ENCODE measurements around the gene OR6P1. TPM values are rescaled to one million over a fixed set of nuclear protein-coding genes. Genes with fewer than 3 reads are reported as not detected.

Gene OR6P1
- total RNA-seq, 2 donors from 2014 or later = not detected

GRCh38 chr1:158552296-158552695 lies 18.1 kb downstream of the OR6P1 start:
- no peak overlapping the region for H3K27ac ChIP-seq
- H3K27me3 ChIP-seq (replicated peaks; ENCODE audit: insufficient read depth) = no peaks in the 10 kb centered on the region
- 74% methylated on average over 1 of the region's 1 CpG for WGBS
- H3K9me3 ChIP-seq = no peaks in the 10 kb centered on the region
- no peak for DNase-seq (ENCODE audit: low spot score)
- H3K36me3 ChIP-seq = no peaks in the 10 kb centered on the region
- intact Hi-C loops (cut with DNase I) = no loop called here
- TF ChIP-seq POLR2A (IDR thresholded peaks at IDR 0.05) (no peak), POLR2AphosphoS5 (IDR thresholded peaks at IDR 0.05) (no peak)
- TF ChIP-seq, protein P1, sequence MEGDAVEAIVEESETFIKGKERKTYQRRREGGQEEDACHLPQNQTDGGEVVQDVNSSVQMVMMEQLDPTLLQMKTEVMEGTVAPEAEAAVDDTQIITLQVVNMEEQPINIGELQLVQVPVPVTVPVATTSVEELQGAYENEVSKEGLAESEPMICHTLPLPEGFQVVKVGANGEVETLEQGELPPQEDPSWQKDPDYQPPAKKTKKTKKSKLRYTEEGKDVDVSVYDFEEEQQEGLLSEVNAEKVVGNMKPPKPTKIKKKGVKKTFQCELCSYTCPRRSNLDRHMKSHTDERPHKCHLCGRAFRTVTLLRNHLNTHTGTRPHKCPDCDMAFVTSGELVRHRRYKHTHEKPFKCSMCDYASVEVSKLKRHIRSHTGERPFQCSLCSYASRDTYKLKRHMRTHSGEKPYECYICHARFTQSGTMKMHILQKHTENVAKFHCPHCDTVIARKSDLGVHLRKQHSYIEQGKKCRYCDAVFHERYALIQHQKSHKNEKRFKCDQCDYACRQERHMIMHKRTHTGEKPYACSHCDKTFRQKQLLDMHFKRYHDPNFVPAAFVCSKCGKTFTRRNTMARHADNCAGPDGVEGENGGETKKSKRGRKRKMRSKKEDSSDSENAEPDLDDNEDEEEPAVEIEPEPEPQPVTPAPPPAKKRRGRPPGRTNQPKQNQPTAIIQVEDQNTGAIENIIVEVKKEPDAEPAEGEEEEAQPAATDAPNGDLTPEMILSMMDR (IDR thresholded peaks at IDR 0.05) = no peak
- no peak overlapping the region for H3K4me3 ChIP-seq
- H3K4me1 ChIP-seq (replicated peaks) = no peaks in the 10 kb centered on the region

DNA sequence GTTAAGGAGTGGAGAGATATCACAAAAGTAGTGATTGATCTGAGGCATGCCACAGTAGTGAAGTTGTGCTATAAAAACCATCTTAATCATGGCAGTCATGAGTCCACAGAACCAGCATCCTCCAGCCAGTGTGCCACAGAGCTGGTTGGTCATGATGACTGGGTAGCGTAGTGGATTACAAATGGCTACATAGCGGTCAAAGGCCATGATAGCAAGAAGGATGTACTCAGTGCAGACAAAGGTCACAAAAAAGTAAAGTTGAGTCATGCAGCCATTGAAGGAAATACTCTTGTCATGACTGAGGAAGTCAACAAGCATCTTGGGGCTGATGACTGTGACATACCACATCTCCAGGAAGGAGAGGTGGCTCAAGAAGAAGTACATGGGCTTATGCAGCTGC lies 22.8 kb downstream of the OR6P1 start:
- H3K27me3 ChIP-seq (replicated peaks; ENCODE audit: insufficient read depth) = no peaks in the 10 kb centered on the region
- no peak overlapping the region for H3K27ac ChIP-seq
- 100% methylated on average over 2 of the region's 2 CpGs for whole genome bisulfite sequencing
- TF ChIP-seq POLR2AphosphoS5 (IDR thresholded peaks at IDR 0.05) (no peak), POLR2A (IDR thresholded peaks at IDR 0.05) (no peak)
- TF ChIP-seq, protein P1 (IDR thresholded peaks at IDR 0.05) = no peak
- H3K36me3 ChIP-seq = no peaks in the 10 kb centered on the region
- no peaks in the 10 kb centered on the region for H3K4me1 ChIP-seq (replicated peaks)
- intact Hi-C loops (cut with DNase I) = no loop called here
- H3K9me3 ChIP-seq = no peaks in the 10 kb centered on the region
- no peak overlapping the region for H3K4me3 ChIP-seq
- no peak for DNase-seq (ENCODE audit: low spot score)

DNA sequence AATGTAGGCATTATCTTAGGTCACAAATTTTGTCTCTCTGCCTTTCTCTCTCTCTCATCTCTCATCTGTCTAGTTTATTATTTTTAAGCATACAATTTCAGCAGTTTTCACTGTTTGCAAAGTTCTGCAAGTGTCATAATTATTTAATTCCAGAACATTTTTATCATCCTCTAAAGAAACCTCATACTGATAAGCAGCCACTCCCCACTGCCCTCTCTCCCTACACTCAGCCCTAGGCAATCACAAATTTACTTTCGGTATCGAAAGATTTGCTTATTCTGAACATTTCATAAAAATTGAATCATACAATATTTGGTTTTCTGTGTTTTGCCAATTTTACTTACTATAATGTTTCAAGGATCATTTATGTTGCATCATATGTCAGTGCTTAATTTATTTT lies 32.8 kb downstream of the OR6P1 start:
- WGBS = 93% methylated on average over 2 of the region's 2 CpGs
- Histone ChIP-seq H3K27me3 (replicated peaks; ENCODE audit: insufficient read depth) (no peaks in the 10 kb centered on the region), H3K9me3 (no peaks in the 10 kb centered on the region), H3K4me1 (replicated peaks) (no peaks in the 10 kb centered on the region), H3K27ac (no peak overlapping the region), H3K36me3 (no peaks in the 10 kb centered on the region), H3K4me3 (no peak overlapping the region)
- no peak for DNase-seq (ENCODE audit: low spot score)
- TF ChIP-seq, protein P1 (IDR thresholded peaks at IDR 0.05) = no peak
- no peak for TF ChIP-seq POLR2A (IDR thresholded peaks at IDR 0.05)
- TF ChIP-seq POLR2AphosphoS5 (IDR thresholded peaks at IDR 0.05) = no peak
- intact Hi-C loops (cut with DNase I) = no loop called here

- TF ChIP-seq, protein P1 (IDR thresholded peaks at IDR 0.05) = no peak
- TF ChIP-seq POLR2AphosphoS5 (IDR thresholded peaks at IDR 0.05) = no peak
- TF ChIP-seq POLR2A (IDR thresholded peaks at IDR 0.05) = no peak
- no peak overlapping the region for H3K4me3 ChIP-seq
- no peaks in the 10 kb centered on the region for H3K4me1 ChIP-seq (replicated peaks)
- H3K36me3 ChIP-seq = no peaks in the 10 kb centered on the region
- intact Hi-C loops (cut with DNase I) = no loop called here
- H3K9me3 ChIP-seq = no peaks in the 10 kb centered on the region
- 13% methylated on average over 5 of the region's 5 CpGs for WGBS
- no peaks in the 10 kb centered on the region for H3K27me3 ChIP-seq (replicated peaks; ENCODE audit: insufficient read depth)
- no peak overlapping the region for H3K27ac ChIP-seq
- no peak for DNase-seq (ENCODE audit: low spot score)
Measured at GRCh38 chr1:158534496-158534895, 35.9 kb downstream of the OR6P1 start.

DNA sequence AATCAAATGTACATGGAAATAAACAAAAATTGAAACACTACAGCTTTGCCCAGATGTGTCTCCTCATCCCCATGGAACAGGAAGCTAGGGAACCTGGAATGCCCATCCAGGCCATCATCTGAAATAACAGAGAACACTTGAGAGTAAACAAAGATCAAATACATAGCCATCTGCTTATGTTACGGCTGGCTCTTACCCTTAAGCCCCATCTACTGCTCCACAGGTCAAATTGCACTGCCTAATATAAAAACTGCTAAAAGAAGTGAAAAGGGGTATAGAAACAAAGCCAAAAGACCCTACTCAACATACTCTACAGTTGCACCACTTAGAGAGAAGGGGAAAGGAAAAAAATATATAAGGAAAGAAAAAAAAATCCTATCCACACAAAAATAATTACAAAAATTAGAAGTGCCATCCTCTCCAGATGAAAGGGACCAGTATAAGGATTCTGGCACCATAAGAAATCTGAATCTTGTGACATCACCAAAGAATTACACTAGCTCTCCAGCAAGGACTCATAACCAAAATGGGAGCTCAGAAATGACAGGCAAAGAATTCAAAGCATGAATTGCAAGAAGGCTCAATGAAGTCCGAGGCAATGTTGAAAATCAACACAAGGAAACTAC lies 43.1 kb downstream of the OR6P1 start:
- 79% methylated on average over 2 of the region's 2 CpGs for WGBS
- intact Hi-C loops (cut with DNase I) = no loop called here
- TF ChIP-seq, protein P1 (IDR thresholded peaks at IDR 0.05) = no peak
- no peak for TF ChIP-seq POLR2AphosphoS5 (IDR thresholded peaks at IDR 0.05)
- no peak for TF ChIP-seq POLR2A (IDR thresholded peaks at IDR 0.05)
- H3K36me3 ChIP-seq = no peaks in the 10 kb centered on the region
- DNase-seq (ENCODE audit: low spot score) = no peak
- H3K9me3 ChIP-seq = no peaks in the 10 kb centered on the region
- H3K4me1 ChIP-seq (replicated peaks) = no peaks in the 10 kb centered on the region
- no peaks in the 10 kb centered on the region for H3K27me3 ChIP-seq (replicated peaks; ENCODE audit: insufficient read depth)
- H3K4me3 ChIP-seq = no peak overlapping the region
- H3K27ac ChIP-seq = no peak overlapping the region
